DOHH2 (cell line): Measurements from ENCODE around the gene RNASEH2C.

Experiments used
- H3F3A ChIP-seq: fragments of 200-600 bp; sonication (generic), shearing (Covaris generic); 2 replicates; pipeline ENCODE4 v1.6.0; 2016; ENCODE audit warnings: antibody characterized with exemption, mild to moderate bottlenecking; ENCODE audit not compliant: control insufficient read depth, insufficient read depth
- H3K27ac ChIP-seq: fragments of 200-600 bp; sonication (generic); 2 replicates; pipeline ENCODE4 v1.5.1; 2014; ENCODE audit warnings: low read depth, mild to moderate bottlenecking, low read length, moderate library complexity
- H3K27me3 ChIP-seq: fragments of 200-600 bp; sonication (generic); 2 replicates; pipeline ENCODE4 v1.6.1; 2014; ENCODE audit warnings: mild to moderate bottlenecking, low read length, mixed read lengths; ENCODE audit not compliant: control insufficient read depth
- H3K36me3 ChIP-seq: fragments of 200-600 bp; sonication (generic); 2 replicates; pipeline ENCODE4 v1.6.1; 2014; ENCODE audit warnings: mild to moderate bottlenecking, low read length, moderate library complexity, mixed read lengths; ENCODE audit not compliant: control insufficient read depth
- H3K4me1 ChIP-seq: fragments of 200-600 bp; sonication (generic); 2 replicates; pipeline ENCODE4 v1.6.1; 2014; ENCODE audit warnings: mild to moderate bottlenecking, low read length, mixed read lengths; ENCODE audit not compliant: control insufficient read depth
- H3K4me2 ChIP-seq: fragments of 200-600 bp; sonication (generic); 2 replicates; pipeline ENCODE4 v1.6.0; 2014; ENCODE audit warnings: mild to moderate bottlenecking, low read length, moderate library complexity
- H3K4me3 ChIP-seq: fragments of 200-600 bp; sonication (generic); 2 replicates; pipeline ENCODE4 v1.5.1; 2014; ENCODE audit warnings: mild to moderate bottlenecking, low read length, mixed read lengths
- H3K79me2 ChIP-seq: fragments of 200-600 bp; sonication (generic); 2 replicates; pipeline ENCODE4 v1.6.1; 2014; ENCODE audit warnings: mild to moderate bottlenecking, low read length, mixed read lengths; ENCODE audit not compliant: control insufficient read depth
- H3K9me2 ChIP-seq: fragments of 200-600 bp; sonication (generic); replicated peaks from 2 replicates; pipeline ENCODE4 v1.6.1; 2014; ENCODE audit warnings: mild to moderate bottlenecking, low read length, mixed read lengths; ENCODE audit not compliant: control insufficient read depth
- H3K9me3 ChIP-seq: fragments of 200-600 bp; sonication (generic); 2 replicates; pipeline ENCODE4 v1.6.1; 2014; ENCODE audit warnings: antibody characterized with exemption, low read length, mixed read lengths; ENCODE audit not compliant: control insufficient read depth, insufficient read depth
- H4K20me1 ChIP-seq: fragments of 200-600 bp; sonication (generic); 2 replicates; pipeline ENCODE4 v1.6.0; 2014; ENCODE audit warnings: low read depth, mild to moderate bottlenecking, antibody characterized with exemption, low read length, moderate library complexity; ENCODE audit not compliant: control insufficient read depth, insufficient read depth
- EZH2phosphoT487 ChIP-seq: fragments of 200-600 bp; sonication (generic); IDR thresholded peaks from 2 replicates; pipeline ENCODE4 v1.6.1; 2017; ENCODE audit warnings: borderline replicate concordance, mild to moderate bottlenecking, antibody characterized with exemption, low read length, moderate library complexity, mixed read lengths
- TF ChIP-seq, protein P1 (sequence below): fragments of 200-600 bp; sonication (generic); IDR thresholded peaks from one replicate; pipeline ENCODE4 v1.5.1; 2014; ENCODE audit warnings: antibody characterized with exemption, mild to moderate bottlenecking, low read depth, low read length; ENCODE audit not compliant: poor library complexity, severe bottlenecking

RNASEH2C gene

DNA sequence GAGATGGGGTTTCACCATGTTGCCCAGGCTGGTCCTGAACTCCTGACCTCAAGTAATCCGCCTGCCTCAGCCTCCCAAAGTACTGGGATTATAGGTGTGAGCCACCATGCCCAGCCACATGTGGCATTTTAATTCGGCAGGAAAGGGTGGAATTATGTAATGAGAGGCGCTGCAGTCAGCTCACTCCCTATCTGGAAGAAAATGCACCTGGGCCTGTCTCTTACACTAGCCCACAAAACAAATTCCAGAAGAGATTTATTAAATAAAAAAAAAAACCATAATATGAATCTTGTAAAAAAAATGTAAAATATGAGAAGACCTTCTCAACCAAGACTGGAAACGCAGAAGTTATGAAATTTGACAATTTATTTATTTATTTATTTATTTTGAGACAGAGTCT lies 16.8 kb downstream of the RNASEH2C start:
- H3K36me3 ChIP-seq = no peaks in the 10 kb centered on the region
- no peak overlapping the region for H3K4me3 ChIP-seq
- H3K9me2 ChIP-seq = no peaks in the 10 kb centered on the region
- H3K9me3 ChIP-seq = no peaks in the 10 kb centered on the region
- TF ChIP-seq, protein P1, sequence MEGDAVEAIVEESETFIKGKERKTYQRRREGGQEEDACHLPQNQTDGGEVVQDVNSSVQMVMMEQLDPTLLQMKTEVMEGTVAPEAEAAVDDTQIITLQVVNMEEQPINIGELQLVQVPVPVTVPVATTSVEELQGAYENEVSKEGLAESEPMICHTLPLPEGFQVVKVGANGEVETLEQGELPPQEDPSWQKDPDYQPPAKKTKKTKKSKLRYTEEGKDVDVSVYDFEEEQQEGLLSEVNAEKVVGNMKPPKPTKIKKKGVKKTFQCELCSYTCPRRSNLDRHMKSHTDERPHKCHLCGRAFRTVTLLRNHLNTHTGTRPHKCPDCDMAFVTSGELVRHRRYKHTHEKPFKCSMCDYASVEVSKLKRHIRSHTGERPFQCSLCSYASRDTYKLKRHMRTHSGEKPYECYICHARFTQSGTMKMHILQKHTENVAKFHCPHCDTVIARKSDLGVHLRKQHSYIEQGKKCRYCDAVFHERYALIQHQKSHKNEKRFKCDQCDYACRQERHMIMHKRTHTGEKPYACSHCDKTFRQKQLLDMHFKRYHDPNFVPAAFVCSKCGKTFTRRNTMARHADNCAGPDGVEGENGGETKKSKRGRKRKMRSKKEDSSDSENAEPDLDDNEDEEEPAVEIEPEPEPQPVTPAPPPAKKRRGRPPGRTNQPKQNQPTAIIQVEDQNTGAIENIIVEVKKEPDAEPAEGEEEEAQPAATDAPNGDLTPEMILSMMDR = no peak
- no peak for TF ChIP-seq EZH2phosphoT487
- H3K27ac ChIP-seq = no peak overlapping the region
- peaks cover 15% of the 10 kb centered on the region for H3K27me3 ChIP-seq
- H3K79me2 ChIP-seq = no peaks in the 10 kb centered on the region
- H3K4me2 ChIP-seq = no peak overlapping the region
- peaks cover 14% of the 10 kb centered on the region for H3K4me1 ChIP-seq
- H4K20me1 ChIP-seq = no peaks in the 10 kb centered on the region
- no peaks in the 10 kb centered on the region; the same call in 1 of the 2 replicates for H3F3A ChIP-seq

- Histone ChIP-seq H3K4me3 (no peak overlapping the region), H3K27me3 (peaks cover 15% of the 10 kb centered on the region), H4K20me1 (no peaks in the 10 kb centered on the region), H3K4me2 (no peak overlapping the region), H3K79me2 (no peaks in the 10 kb centered on the region), H3K9me2 (no peaks in the 10 kb centered on the region), H3K27ac (no peak overlapping the region), H3K4me1 (peaks cover 11% of the 10 kb centered on the region), H3K36me3 (no peaks in the 10 kb centered on the region), H3F3A (no peaks in the 10 kb centered on the region; the same call in 1 of the 2 replicates), H3K9me3 (no peaks in the 10 kb centered on the region)
- TF ChIP-seq EZH2phosphoT487 = no peak
- TF ChIP-seq, protein P1 = no peak
These were observed 18.9 kb downstream of the RNASEH2C start for GRCh38 chr11:65701686-65702085.

GRCh38 chr11:65700399-65700798 lies 20.2 kb downstream of the RNASEH2C start:
- H3K36me3 ChIP-seq = no peaks in the 10 kb centered on the region
- H3K9me2 ChIP-seq = no peaks in the 10 kb centered on the region
- TF ChIP-seq, protein P1 = no peak
- no peak for TF ChIP-seq EZH2phosphoT487
- H3K79me2 ChIP-seq = no peaks in the 10 kb centered on the region
- no peak overlapping the region for H3K4me3 ChIP-seq
- H3K4me2 ChIP-seq = peak overlapping the region; percentile 6; the same call in 1 of the 2 replicates
- peaks cover 7% of the 10 kb centered on the region for H3K4me1 ChIP-seq
- no peaks in the 10 kb centered on the region for H3K9me3 ChIP-seq
- H4K20me1 ChIP-seq = no peaks in the 10 kb centered on the region
- H3K27ac ChIP-seq = no peak overlapping the region
- H3F3A ChIP-seq = no peaks in the 10 kb centered on the region
- H3K27me3 ChIP-seq = peaks cover 12% of the 10 kb centered on the region

- H3K4me1 ChIP-seq = peaks cover 7% of the 10 kb centered on the region
- TF ChIP-seq EZH2phosphoT487 = no peak
- TF ChIP-seq, protein P1 = no peak
- H3K9me3 ChIP-seq = no peaks in the 10 kb centered on the region
- H3K9me2 ChIP-seq = no peaks in the 10 kb centered on the region
- H3K27ac ChIP-seq = no peak overlapping the region
- no peak overlapping the region for H3K4me3 ChIP-seq
- H3F3A ChIP-seq = no peaks in the 10 kb centered on the region
- H3K79me2 ChIP-seq = no peaks in the 10 kb centered on the region
- H3K27me3 ChIP-seq = peaks cover 12% of the 10 kb centered on the region
- H4K20me1 ChIP-seq = no peaks in the 10 kb centered on the region
- no peak overlapping the region for H3K4me2 ChIP-seq
- H3K36me3 ChIP-seq = no peaks in the 10 kb centered on the region
These were observed 21.3 kb downstream of the RNASEH2C start for GRCh38 chr11:65699306-65699705.
